ENCODE measurements around the gene PDS5A. TPM values are rescaled to one million over a fixed set of nuclear protein-coding genes. Genes with fewer than 3 reads are reported as not detected.

Gene PDS5A
- total RNA-seq, 1 donor from 2014 or later: 53.3 TPM

- no peak overlapping the region for H3K4me3 Mint-ChIP-seq (ENCODE audit: unreplicated experiment)
- no peaks in the 10 kb centered on the region for H3K4me1 Mint-ChIP-seq (ENCODE audit: low read depth)
- H3K27ac Mint-ChIP-seq (ENCODE audit: unreplicated experiment): no peak overlapping the region
- H3K27me3 Mint-ChIP-seq (ENCODE audit: low read depth): no peaks in the 10 kb centered on the region
- peaks cover 36% of the 10 kb centered on the region for H3K36me3 Mint-ChIP-seq (ENCODE audit: low read depth)
- H3K9me3 Mint-ChIP-seq (ENCODE audit: low read depth): peaks cover 13% of the 10 kb centered on the region
- no peak for DNase-seq (ENCODE audit: low spot score)
- TF ChIP-seq, protein P1, sequence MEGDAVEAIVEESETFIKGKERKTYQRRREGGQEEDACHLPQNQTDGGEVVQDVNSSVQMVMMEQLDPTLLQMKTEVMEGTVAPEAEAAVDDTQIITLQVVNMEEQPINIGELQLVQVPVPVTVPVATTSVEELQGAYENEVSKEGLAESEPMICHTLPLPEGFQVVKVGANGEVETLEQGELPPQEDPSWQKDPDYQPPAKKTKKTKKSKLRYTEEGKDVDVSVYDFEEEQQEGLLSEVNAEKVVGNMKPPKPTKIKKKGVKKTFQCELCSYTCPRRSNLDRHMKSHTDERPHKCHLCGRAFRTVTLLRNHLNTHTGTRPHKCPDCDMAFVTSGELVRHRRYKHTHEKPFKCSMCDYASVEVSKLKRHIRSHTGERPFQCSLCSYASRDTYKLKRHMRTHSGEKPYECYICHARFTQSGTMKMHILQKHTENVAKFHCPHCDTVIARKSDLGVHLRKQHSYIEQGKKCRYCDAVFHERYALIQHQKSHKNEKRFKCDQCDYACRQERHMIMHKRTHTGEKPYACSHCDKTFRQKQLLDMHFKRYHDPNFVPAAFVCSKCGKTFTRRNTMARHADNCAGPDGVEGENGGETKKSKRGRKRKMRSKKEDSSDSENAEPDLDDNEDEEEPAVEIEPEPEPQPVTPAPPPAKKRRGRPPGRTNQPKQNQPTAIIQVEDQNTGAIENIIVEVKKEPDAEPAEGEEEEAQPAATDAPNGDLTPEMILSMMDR (IDR thresholded peaks at IDR 0.05): no peak
Measured at GRCh38 chr4:39855909-39856512, 121.7 kb downstream of the PDS5A start.

- Mint-ChIP-seq H3K36me3 (ENCODE audit: low read depth) (peaks cover 28% of the 10 kb centered on the region), H3K4me1 (ENCODE audit: low read depth) (peaks cover 5% of the 10 kb centered on the region), H3K27ac (ENCODE audit: unreplicated experiment) (no peak overlapping the region), H3K27me3 (ENCODE audit: low read depth) (no peaks in the 10 kb centered on the region), H3K4me3 (ENCODE audit: unreplicated experiment) (no peak overlapping the region), H3K9me3 (ENCODE audit: low read depth) (peaks cover 13% of the 10 kb centered on the region)
- TF ChIP-seq, protein P1 (IDR thresholded peaks at IDR 0.05): no peak
- DNase-seq (ENCODE audit: low spot score): no peak
Measured at GRCh38 chr4:39852636-39853035, 125.1 kb downstream of the PDS5A start.

DNA sequence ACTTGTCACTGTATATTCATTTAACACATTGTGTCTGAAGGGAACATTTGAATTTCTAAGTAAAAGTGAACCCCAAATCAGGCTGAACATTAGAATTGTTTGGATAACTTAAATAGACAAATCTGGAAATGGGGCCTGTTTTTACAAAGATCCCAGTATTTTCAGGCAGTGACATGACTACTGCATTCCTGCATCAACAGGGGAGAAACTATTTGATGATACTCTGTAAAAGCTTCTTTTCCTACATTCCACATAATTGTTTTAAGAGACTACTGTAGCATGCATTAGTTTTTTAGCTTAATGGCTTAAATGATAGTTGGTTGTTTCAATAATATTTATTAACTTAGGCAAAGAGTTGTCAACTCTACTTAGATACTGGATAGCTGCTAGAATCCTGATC is 127.0 kb downstream of the PDS5A start:
- Mint-ChIP-seq H3K9me3 (ENCODE audit: low read depth) (peaks cover 8% of the 10 kb centered on the region), H3K36me3 (ENCODE audit: low read depth) (peaks cover 20% of the 10 kb centered on the region), H3K4me3 (ENCODE audit: unreplicated experiment) (no peak overlapping the region), H3K4me1 (ENCODE audit: low read depth) (peaks cover 5% of the 10 kb centered on the region), H3K27me3 (ENCODE audit: low read depth) (no peaks in the 10 kb centered on the region), H3K27ac (ENCODE audit: unreplicated experiment) (no peak overlapping the region)
- TF ChIP-seq, protein P1 (IDR thresholded peaks at IDR 0.05): no peak
- no peak for DNase-seq (ENCODE audit: low spot score)

DNA sequence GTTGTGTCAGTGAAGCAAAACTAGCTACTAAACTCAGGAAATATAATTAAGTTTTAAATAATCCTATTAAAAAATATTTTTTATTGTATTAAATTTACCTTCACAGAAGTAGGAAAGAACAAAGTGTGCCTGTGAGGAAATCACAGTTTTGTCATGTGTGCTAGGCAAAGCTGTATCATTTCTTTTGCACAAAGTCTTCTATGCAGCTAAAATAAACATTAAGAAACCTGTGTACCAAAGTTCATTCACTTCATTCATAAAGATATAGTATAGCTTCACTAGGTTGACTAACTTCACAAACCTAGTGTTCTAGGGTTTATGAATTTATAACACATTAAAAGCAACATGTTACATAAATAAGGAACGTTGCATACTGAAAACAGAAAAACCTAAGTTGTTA is 131.0 kb downstream of the PDS5A start:
- no peak for DNase-seq (ENCODE audit: low spot score)
- Mint-ChIP-seq H3K36me3 (ENCODE audit: low read depth) (peaks cover 11% of the 10 kb centered on the region), H3K9me3 (ENCODE audit: low read depth) (no peaks in the 10 kb centered on the region), H3K27ac (ENCODE audit: unreplicated experiment) (no peak overlapping the region), H3K27me3 (ENCODE audit: low read depth) (no peaks in the 10 kb centered on the region), H3K4me1 (ENCODE audit: low read depth) (peaks cover 5% of the 10 kb centered on the region), H3K4me3 (ENCODE audit: unreplicated experiment) (no peak overlapping the region)
- TF ChIP-seq, protein P1 (IDR thresholded peaks at IDR 0.05): no peak

GRCh38 chr4:39846120-39846519 is 131.6 kb downstream of the PDS5A start:
- Mint-ChIP-seq H3K9me3 (ENCODE audit: low read depth) (no peaks in the 10 kb centered on the region), H3K4me1 (ENCODE audit: low read depth) (peaks cover 5% of the 10 kb centered on the region), H3K4me3 (ENCODE audit: unreplicated experiment) (no peak overlapping the region), H3K36me3 (ENCODE audit: low read depth) (peaks cover 14% of the 10 kb centered on the region), H3K27me3 (ENCODE audit: low read depth) (no peaks in the 10 kb centered on the region), H3K27ac (ENCODE audit: unreplicated experiment) (no peak overlapping the region)
- DNase-seq (ENCODE audit: low spot score): no peak
- TF ChIP-seq, protein P1 (IDR thresholded peaks at IDR 0.05): no peak
